ENCODE data around the gene TAF4.

DNA sequence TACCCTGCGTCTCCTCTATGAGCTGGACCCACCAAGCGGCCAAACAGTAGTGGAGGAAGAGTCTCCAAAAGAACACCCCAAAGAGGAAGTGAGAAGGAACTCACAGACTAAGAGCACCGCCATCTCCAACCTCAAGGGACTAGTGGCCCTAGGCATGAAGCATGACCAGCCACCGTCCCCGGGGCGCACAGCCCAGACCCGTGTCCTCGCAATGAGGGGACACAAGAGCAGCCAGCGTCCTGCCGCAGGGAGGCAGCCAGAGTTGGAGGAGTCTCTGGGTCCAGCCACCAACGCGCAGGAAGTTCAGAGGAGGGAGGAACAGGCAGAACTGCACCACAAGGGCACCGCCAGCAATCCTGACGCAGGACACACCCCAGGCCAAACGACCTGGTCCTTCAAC, 72.6 kb downstream of the TAF4 start:
- TF ChIP-seq BRD4 (CRISPR knock-in tag; IDR thresholded peaks at IDR 0.05) (no peak), CTCF (CRISPR knock-in tag; IDR thresholded peaks at IDR 0.05) (no peak), IRF2 (CRISPR knock-in tag; IDR thresholded peaks at IDR 0.05) (no peak), TAF1 (CRISPR knock-in tag; IDR thresholded peaks at IDR 0.05) (no peak), MXD1 (CRISPR knock-in tag; IDR thresholded peaks at IDR 0.05) (no peak), ZNF569 (CRISPR knock-in tag; IDR thresholded peaks at IDR 0.05; ENCODE audit: borderline replicate concordance) (no peak)

Measured in HepG2 (cell line).